GM10847 (cell line): ENCODE results near the gene PIK3CD.

Source experiments
- POLR2A ChIP-seq: IDR thresholded peaks from 2 replicates; pipeline ENCODE4 v1.6.1; 2011; ENCODE audit not compliant: insufficient read length; ENCODE audit errors: extremely low read depth

PIK3CD gene

GRCh38 chr1:9659328-9659727, 7.8 kb downstream of the PIK3CD start:
- TF ChIP-seq POLR2A = no peak

- TF ChIP-seq POLR2A = no peak
These were observed 11.7 kb downstream of the PIK3CD start for GRCh38 chr1:9663257-9663656.

GRCh38 chr1:9665193-9665592, 13.7 kb downstream of the PIK3CD start:
- TF ChIP-seq POLR2A = no peak

GRCh38 chr1:9668080-9668479, 16.5 kb downstream of the PIK3CD start:
- TF ChIP-seq POLR2A = no peak

- TF ChIP-seq POLR2A = no peak
These were observed 18.6 kb downstream of the PIK3CD start for GRCh38 chr1:9670085-9670484.

GRCh38 chr1:9671377-9672140, 20.0 kb downstream of the PIK3CD start:
- no peak for TF ChIP-seq POLR2A

GRCh38 chr1:9672444-9672843, 20.9 kb downstream of the PIK3CD start:
- no peak for TF ChIP-seq POLR2A

- no peak for TF ChIP-seq POLR2A
These were observed 23.9 kb downstream of the PIK3CD start for GRCh38 chr1:9675393-9675792.

GRCh38 chr1:9676815-9677393, 25.4 kb downstream of the PIK3CD start:
- no peak for TF ChIP-seq POLR2A

GRCh38 chr1:9680091-9680490, 28.6 kb downstream of the PIK3CD start:
- no peak for TF ChIP-seq POLR2A

GRCh38 chr1:9680828-9681227, 29.3 kb downstream of the PIK3CD start:
- no peak for TF ChIP-seq POLR2A

- TF ChIP-seq POLR2A = no peak
These were observed 33.3 kb downstream of the PIK3CD start for GRCh38 chr1:9684801-9685200.

- no peak for TF ChIP-seq POLR2A
These were observed 35.8 kb downstream of the PIK3CD start for GRCh38 chr1:9687120-9687873.

GRCh38 chr1:9687874-9688582, 36.5 kb downstream of the PIK3CD start:
- TF ChIP-seq POLR2A = no peak

GRCh38 chr1:9688599-9688998, 37.1 kb downstream of the PIK3CD start:
- TF ChIP-seq POLR2A = no peak
